Progenitor cell of endocrine pancreas (in vitro differentiated cells): ENCODE measurements around the gene FGF9. TPM values are rescaled to one million over a fixed set of nuclear protein-coding genes. Genes with fewer than 3 reads are reported as not detected.

ENCODE experiments used
- DNase-seq: peaks from one replicate; pipeline ENCODE4 v3.0.0; 2021; ENCODE audit warnings: low spot score; ENCODE audit not compliant: unreplicated experiment
- H3K27ac Mint-ChIP-seq: 2 replicates; pipeline ENCODE4 v1.8.0; 2021; ENCODE audit warnings: mild to moderate bottlenecking, moderate library complexity, mixed read lengths
- H3K27me3 Mint-ChIP-seq: 2 replicates; pipeline ENCODE4 v1.8.0; 2021; ENCODE audit warnings: mixed read lengths
- H3K36me3 Mint-ChIP-seq: 2 replicates; pipeline ENCODE4 v1.8.0; 2022; ENCODE audit warnings: mixed read lengths; ENCODE audit not compliant: insufficient read depth
- H3K4me1 Mint-ChIP-seq: 2 replicates; pipeline ENCODE4 v1.8.0; 2021; ENCODE audit warnings: low read depth, mixed read lengths
- H3K4me3 Mint-ChIP-seq: 2 replicates; pipeline ENCODE4 v1.8.0; 2021; ENCODE audit warnings: low read depth, mild to moderate bottlenecking, moderate library complexity, mixed read lengths
- H3K9me3 Mint-ChIP-seq: 2 replicates; pipeline ENCODE4 v1.8.0; 2021; ENCODE audit warnings: low read depth, mixed read lengths
- CTCF ChIP-seq: fragments of 200-600 bp; sonication (generic); IDR thresholded peaks from one replicate; pipeline ENCODE4 v1.5.0; 2021; ENCODE audit warnings: antibody characterized with exemption, mild to moderate bottlenecking; ENCODE audit not compliant: unreplicated experiment
- total RNA-seq: library from RNA; stranded (reverse); gene quantifications from 2 replicates; pipeline ENCODE4 v1.2.1, GENCODE V29; 2021

FGF9 gene
- total RNA-seq, 1 donor from 2014 or later, result 15.9 TPM

DNA sequence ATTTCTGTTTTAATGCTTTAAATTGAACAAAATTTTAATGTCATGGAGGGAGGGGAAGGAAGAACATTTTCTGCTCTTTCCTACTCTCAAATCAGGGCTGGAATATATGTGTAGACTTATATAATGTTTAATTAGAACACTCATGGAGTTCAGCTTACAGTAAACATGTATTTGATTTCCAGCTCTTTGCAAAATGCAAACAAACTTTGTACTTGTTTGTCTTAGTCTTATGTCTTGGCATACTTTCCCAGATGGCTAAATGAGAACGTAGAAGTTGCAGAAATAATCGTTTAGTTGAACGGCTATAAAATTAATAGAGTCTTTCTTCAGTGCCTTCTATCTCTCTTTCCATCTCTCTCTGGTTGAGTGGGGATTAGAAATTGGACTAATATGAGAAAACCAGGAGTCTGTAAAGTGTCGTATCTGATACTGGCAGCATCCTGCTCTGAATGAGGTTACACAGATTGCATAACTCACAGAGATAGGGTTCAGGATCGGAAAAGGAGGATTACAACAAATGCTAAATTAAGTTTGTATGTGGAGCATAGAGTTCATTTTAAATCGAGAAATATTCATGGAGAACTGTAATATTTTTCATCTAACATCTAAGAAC lies 82.3 kb downstream of the FGF9 start:
- Mint-ChIP-seq H3K4me1 (peaks cover 20% of the 10 kb centered on the region), H3K36me3 (no peaks in the 10 kb centered on the region), H3K4me3 (no peak overlapping the region), H3K27me3 (peaks cover 8% of the 10 kb centered on the region), H3K27ac (no peak overlapping the region), H3K9me3 (peaks cover 4% of the 10 kb centered on the region)
- TF ChIP-seq CTCF, result no peak
- DNase-seq, result no peak

Other genes with a start within 250 kb of the FGF9 start
- 110 and 113 TPM in 2 replicates for gene ZDHHC20, start 211.8 kb upstream of the FGF9 start, total RNA-seq
- 45.3 and 49.4 TPM in 2 replicates for gene MICU2, start 66.9 kb upstream of the FGF9 start, total RNA-seq